Activated CD8-positive, alpha-beta T cell treated with anti-CD3 and anti-CD28 coated beads for 36 hours (primary cell): ENCODE measurements around the gene TOR1AIP1. TPM values are rescaled to one million over a fixed set of nuclear protein-coding genes. Genes with fewer than 3 reads are reported as not detected.
A peak's percentile ranks its signal among the peaks of the same experiment; 100 is the strongest.

Experiments
- ATAC-seq: fragments of 200-7000 bp; cut with Tn5 transposase; one replicate; pipeline ENCODE4 v1.10.0; 2021; ENCODE audit warnings: mild to moderate bottlenecking, moderate library complexity
- CTCF ChIA-PET: fragments of 350-600 bp; sonication (Branson Sonifier 250); formaldehyde crosslinking; loops from one replicate; lab custom pipeline; 2021; ENCODE audit warnings: antibody characterized with exemption; lab: Charles Lee
- POLR2A ChIA-PET: fragments of 350-600 bp; sonication (Branson Sonifier 250); formaldehyde crosslinking; loops from one replicate; lab custom pipeline; 2021; ENCODE audit warnings: antibody characterized with exemption; lab: Charles Lee
- DNase-seq: peaks from one replicate; pipeline ENCODE4 v3.0.0-alpha.2; 2020
- H3K27ac Mint-ChIP-seq: one replicate; pipeline ENCODE4 v1.8.0; 2021; ENCODE audit warnings: mild to moderate bottlenecking, mixed read lengths
- H3K27me3 Mint-ChIP-seq: one replicate; pipeline ENCODE4 v1.8.0; 2021; ENCODE audit warnings: mixed read lengths
- H3K36me3 Mint-ChIP-seq: one replicate; pipeline ENCODE4 v1.8.0; 2021; ENCODE audit warnings: low read depth, mixed read lengths
- H3K4me1 Mint-ChIP-seq: one replicate; pipeline ENCODE4 v1.8.0; 2021; ENCODE audit warnings: low read depth, mixed read lengths
- H3K4me3 Mint-ChIP-seq: one replicate; pipeline ENCODE4 v1.8.0; 2021; ENCODE audit warnings: mild to moderate bottlenecking, moderate library complexity, mixed read lengths
- H3K9me3 Mint-ChIP-seq: one replicate; pipeline ENCODE4 v1.8.0; 2021; ENCODE audit warnings: mixed read lengths
- intact Hi-C: fragments of 100-400 bp; cut with micrococcal nuclease; formaldehyde crosslinking; loops from one replicate; pipeline ENCODE4 v1.10.0; 2022
- total RNA-seq, 2 experiments: library from RNA; stranded (reverse); gene quantifications; one replicate each; pipeline ENCODE4 v1.2.3, GENCODE V29; 2021
- TF ChIP-seq, protein P1 (sequence below): fragments of 200-600 bp; IDR thresholded peaks from one replicate; pipeline ENCODE4 v1.8.0; 2022; ENCODE audit warnings: antibody characterized with exemption, mild to moderate bottlenecking

Gene TOR1AIP1
- total RNA-seq, 2 experiments from 2014 or later: 38.3 to 45.8 TPM

DNA sequence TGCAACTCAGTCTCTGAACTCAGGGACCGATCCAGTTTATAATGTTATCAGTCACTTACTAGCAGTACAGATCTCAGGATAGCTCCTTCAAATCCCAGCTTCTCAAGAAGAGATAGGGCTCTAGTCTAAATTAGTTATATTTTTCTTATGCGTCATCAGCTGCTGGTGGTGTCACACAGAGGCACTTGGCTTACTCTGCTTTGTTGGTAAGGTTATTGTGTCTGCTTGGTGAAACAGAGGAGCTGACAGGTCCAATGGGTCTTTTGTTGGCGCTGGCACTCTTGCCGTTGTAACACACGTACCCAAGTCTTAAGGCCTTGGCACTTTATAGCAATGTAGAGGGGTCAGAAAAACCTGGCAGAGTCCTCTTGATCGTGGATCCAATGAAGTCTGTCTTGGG, 16.7 kb upstream of the TOR1AIP1 start:
- POLR2A ChIA-PET: no interaction called here
- CTCF ChIA-PET: interaction anchor here (1.4 to 4.2 kb wide), 4 partner anchors 10 to 315 kb away, joined by 5 to 33 read pairs (median 10); no protein-coding TSS in a partner anchor
- ATAC-seq (no peak), DNase-seq (no peak)
- H3K4me1 Mint-ChIP-seq: peaks cover under 1% of the 10 kb centered on the region
- TF ChIP-seq, protein P1, sequence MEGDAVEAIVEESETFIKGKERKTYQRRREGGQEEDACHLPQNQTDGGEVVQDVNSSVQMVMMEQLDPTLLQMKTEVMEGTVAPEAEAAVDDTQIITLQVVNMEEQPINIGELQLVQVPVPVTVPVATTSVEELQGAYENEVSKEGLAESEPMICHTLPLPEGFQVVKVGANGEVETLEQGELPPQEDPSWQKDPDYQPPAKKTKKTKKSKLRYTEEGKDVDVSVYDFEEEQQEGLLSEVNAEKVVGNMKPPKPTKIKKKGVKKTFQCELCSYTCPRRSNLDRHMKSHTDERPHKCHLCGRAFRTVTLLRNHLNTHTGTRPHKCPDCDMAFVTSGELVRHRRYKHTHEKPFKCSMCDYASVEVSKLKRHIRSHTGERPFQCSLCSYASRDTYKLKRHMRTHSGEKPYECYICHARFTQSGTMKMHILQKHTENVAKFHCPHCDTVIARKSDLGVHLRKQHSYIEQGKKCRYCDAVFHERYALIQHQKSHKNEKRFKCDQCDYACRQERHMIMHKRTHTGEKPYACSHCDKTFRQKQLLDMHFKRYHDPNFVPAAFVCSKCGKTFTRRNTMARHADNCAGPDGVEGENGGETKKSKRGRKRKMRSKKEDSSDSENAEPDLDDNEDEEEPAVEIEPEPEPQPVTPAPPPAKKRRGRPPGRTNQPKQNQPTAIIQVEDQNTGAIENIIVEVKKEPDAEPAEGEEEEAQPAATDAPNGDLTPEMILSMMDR: no peak
- intact Hi-C loops: loop anchor here (5.0 kb wide), 1 partner anchor 312 kb away; no protein-coding TSS in a partner anchor
- H3K9me3 Mint-ChIP-seq: no peaks in the 10 kb centered on the region
- no peak overlapping the region for H3K27ac Mint-ChIP-seq
- H3K27me3 Mint-ChIP-seq: no peaks in the 10 kb centered on the region
- H3K4me3 Mint-ChIP-seq: no peak overlapping the region
- peaks cover 35% of the 10 kb centered on the region for H3K36me3 Mint-ChIP-seq

DNA sequence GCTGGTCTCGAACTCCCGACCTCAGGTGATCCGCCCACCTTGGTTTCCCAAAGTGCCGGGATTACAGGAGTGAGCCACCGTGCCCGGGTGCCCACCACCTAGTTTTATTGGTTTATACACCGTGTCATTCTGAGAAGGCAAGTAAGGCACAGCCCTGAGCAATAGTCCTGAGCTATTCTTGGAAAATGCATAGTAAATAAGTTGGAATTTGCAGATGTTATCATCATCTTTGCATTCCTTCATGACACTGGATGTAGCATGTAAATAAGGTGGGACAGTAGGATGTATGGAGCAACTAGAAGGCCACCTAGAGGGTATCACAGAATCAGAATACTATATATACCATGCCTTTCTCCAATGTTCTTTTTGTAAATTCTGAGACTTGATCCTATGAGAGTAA, 15.5 kb upstream of the TOR1AIP1 start:
- Mint-ChIP-seq H3K27ac (no peak overlapping the region), H3K36me3 (peaks cover 32% of the 10 kb centered on the region)
- no peak for ATAC-seq

DNA sequence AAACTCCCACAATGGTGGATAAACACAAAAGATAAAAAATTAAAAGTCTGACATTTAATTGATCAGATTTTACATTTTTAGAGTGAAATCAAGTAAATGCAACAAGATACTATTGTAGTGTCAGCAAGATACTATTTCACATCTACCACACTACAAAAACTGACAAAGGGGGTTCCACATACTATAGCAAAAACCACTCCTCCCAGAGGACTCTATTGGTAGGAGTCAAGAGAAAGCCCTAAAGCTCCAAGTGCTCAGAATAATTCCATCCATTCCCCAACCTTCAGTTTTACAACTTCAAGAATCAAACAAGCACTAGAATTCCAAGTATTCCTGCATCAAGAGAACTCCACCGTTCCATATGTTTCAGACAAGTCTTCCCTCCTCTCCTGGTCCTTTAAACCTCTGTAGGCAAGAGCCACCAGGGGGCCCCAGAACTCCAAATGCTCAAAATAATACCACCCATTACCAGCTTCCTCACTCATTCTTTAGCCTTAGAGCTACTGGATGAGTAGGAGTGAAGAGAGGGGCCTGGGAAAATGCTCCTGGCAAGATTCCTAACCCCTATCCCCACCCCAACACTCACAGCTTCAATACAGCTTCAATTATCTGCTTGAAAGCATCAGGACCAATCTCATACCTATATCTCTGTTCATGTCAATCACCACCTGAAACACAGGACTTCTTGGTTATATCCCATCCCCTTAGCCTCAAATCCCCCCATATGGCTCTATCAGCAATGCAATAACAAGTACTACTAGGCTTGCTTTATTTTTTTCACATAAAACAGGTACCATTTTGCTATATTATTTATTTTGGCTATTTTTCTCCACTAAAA, 14.4 kb upstream of the TOR1AIP1 start:
- Mint-ChIP-seq H3K4me1 (peaks cover 13% of the 10 kb centered on the region), H3K36me3 (peaks cover 30% of the 10 kb centered on the region), H3K4me3 (no peak overlapping the region), H3K27me3 (no peaks in the 10 kb centered on the region), H3K9me3 (no peaks in the 10 kb centered on the region), H3K27ac (no peak overlapping the region)
- ChIA-PET CTCF (interaction anchor here (0.6 to 4.2 kb wide), 32 partner anchors 8 to 610 kb away, joined by 3 to 33 read pairs (median 4); partner anchors contain the start of gene TOR1AIP1), POLR2A (interaction anchor here (0.6 to 1.6 kb wide), 2 partner anchors 11 to 16 kb away, joined by 4 read pairs; no protein-coding TSS in a partner anchor)
- ATAC-seq (peak; percentile 77), DNase-seq (peak; percentile 72)
- TF ChIP-seq, protein P1: peak; percentile 75
- intact Hi-C loops: loop anchor here (5.0 kb wide), 1 partner anchor 310 kb away; no protein-coding TSS in a partner anchor

More for the DNA sequence above, 15.5 kb upstream of the TOR1AIP1 start:
- Mint-ChIP-seq H3K9me3 (no peaks in the 10 kb centered on the region), H3K4me3 (no peak overlapping the region), H3K4me1 (peaks cover 5% of the 10 kb centered on the region), H3K27me3 (no peaks in the 10 kb centered on the region)
- intact Hi-C loops: loop anchor here (5.0 kb wide), 1 partner anchor 311 kb away; no protein-coding TSS in a partner anchor
- TF ChIP-seq, protein P1: no peak
- CTCF ChIA-PET: interaction anchor here (0.8 to 4.2 kb wide), 12 partner anchors 13 to 313 kb away, joined by 3 to 33 read pairs (median 6); partner anchors contain the start of gene TOR1AIP1
- POLR2A ChIA-PET: interaction anchor here (1.3 to 1.6 kb wide), 2 partner anchors 11 to 17 kb away, joined by 4 to 9 read pairs; partner anchors contain the start of gene TOR1AIP2
- no peak for DNase-seq

DNA sequence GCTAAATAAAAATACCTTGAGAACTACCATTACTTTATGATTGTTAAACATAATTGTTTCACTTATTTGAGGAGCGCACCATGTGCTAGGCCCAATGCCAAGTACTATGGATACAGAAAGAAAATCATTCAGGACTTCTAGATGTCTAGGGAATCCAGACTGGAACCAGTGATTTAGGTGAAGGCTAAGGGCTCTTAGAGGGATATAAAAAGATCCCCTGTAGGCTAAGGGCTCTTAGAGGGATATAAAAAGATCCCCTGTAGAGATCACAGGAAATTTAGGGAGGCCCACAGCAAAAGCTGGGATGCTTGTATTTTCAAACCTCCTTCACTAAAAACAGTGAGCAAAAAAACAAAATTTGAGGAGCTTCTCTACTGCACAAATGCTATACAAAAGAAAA, 11.2 kb upstream of the TOR1AIP1 start:
- CTCF ChIA-PET: interaction anchor here (0.9 to 1.1 kb wide), 2 partner anchors 56 to 308 kb away, joined by 3 read pairs; no protein-coding TSS in a partner anchor
- H3K4me1 Mint-ChIP-seq: peaks cover 31% of the 10 kb centered on the region
- intact Hi-C loops: no loop called here
- TF ChIP-seq, protein P1: no peak
- no peaks in the 10 kb centered on the region for H3K9me3 Mint-ChIP-seq
- H3K27ac Mint-ChIP-seq: no peak overlapping the region
- no peak overlapping the region for H3K4me3 Mint-ChIP-seq
- POLR2A ChIA-PET: no interaction called here
- DNase-seq (no peak), ATAC-seq (no peak)
- peaks cover 17% of the 10 kb centered on the region for H3K36me3 Mint-ChIP-seq
- H3K27me3 Mint-ChIP-seq: no peaks in the 10 kb centered on the region
